Measurements from ENCODE around the gene MAML1.

MAML1 gene

GRCh38 chr5:179819296-179820126, 86.9 kb downstream of the MAML1 start:
- H3K4me3 ChIP-seq (ENCODE audit: low read depth, low read length): peak overlapping the region; percentile 58
- no peak for DNase-seq (ENCODE audit: low read depth)
- TF ChIP-seq CTCF (IDR thresholded peaks at IDR 0.05; ENCODE audit: low read depth, low read length, missing control alignments): no peak

GRCh38 chr5:179820127-179820482, 87.5 kb downstream of the MAML1 start:
- TF ChIP-seq CTCF (IDR thresholded peaks at IDR 0.05; ENCODE audit: low read depth, low read length, missing control alignments): no peak
- H3K4me3 ChIP-seq (ENCODE audit: low read depth, low read length): peak overlapping the region; percentile 86
- no peak for DNase-seq (ENCODE audit: low read depth)

- peak within 1 kb of the TSS; percentile 86 for H3K4me3 ChIP-seq (ENCODE audit: low read depth, low read length)
- no peak for TF ChIP-seq CTCF (IDR thresholded peaks at IDR 0.05; ENCODE audit: low read depth, low read length, missing control alignments)
- DNase-seq (ENCODE audit: low read depth): no peak
Observed at GRCh38 chr5:179820483-179821297, 88.1 kb downstream of the MAML1 start, which contains the start of gene SQSTM1. Gene SQSTM1 (plus strand): TSS chr5:179820905. CDS start chr5:179820937, 32 bp downstream.

GRCh38 chr5:179821298-179822058, 88.9 kb downstream of the MAML1 start:
- peak; percentile 68 for DNase-seq (ENCODE audit: low read depth)
- no peak for TF ChIP-seq CTCF (IDR thresholded peaks at IDR 0.05; ENCODE audit: low read depth, low read length, missing control alignments)
- H3K4me3 ChIP-seq (ENCODE audit: low read depth, low read length): peak overlapping the region; percentile 86

DNA sequence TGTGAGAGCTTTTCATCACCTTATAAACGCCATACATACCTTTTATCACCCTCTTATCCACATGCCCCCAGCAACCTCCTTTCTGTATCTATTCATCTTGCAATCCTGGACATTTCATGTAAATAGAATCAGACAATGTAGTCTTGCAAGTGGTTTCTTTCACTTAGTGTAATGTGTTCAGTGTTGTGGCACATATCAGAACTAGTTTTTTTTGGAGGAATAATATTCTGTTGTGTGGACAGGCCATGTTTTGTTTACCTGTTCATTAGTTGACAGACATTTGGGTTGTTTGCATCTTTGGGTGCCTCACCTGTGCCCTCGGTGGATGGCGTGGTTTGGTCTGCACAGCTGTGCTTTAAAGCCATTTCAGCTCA, 89.4 kb downstream of the MAML1 start:
- H3K4me3 ChIP-seq (ENCODE audit: low read depth, low read length): peak overlapping the region; percentile 86
- no peak for TF ChIP-seq CTCF (IDR thresholded peaks at IDR 0.05; ENCODE audit: low read depth, low read length, missing control alignments)
- no peak for DNase-seq (ENCODE audit: low read depth)

DNA sequence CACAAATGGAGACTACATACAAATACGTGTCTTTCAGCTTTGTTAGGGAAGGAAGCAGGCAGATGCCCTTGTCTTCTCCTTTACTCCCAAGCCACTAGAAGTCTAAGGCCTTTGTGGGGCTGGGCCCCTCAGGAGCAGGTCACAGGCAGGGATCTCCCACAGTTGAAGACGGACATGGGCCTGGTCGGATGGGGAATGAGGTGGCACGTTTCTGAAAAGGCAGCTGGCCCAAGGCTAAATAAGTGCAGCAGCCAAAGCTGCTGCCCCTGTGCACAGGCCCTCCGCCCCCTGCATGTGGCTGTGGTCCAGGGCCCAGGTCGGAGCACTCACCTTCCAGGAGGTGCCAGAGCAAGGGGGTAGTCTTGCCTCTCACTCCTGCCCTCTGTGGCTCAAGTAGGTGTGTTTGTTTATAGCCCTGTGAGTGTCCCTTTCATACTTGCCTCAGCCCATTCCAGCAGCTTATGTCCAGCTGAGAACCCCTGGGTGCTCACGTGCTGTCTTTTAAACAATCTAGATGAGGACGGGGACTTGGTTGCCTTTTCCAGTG, 89.9 kb downstream of the MAML1 start:
- no peak overlapping the region; the same call in 1 of the 2 replicates for H3K4me3 ChIP-seq (ENCODE audit: low read depth, low read length)
- no peak for DNase-seq (ENCODE audit: low read depth)
- TF ChIP-seq CTCF (IDR thresholded peaks at IDR 0.05; ENCODE audit: low read depth, low read length, missing control alignments): no peak
